Epithelial cell of proximal tubule (primary cell): ENCODE measurements around the gene SLC27A2. TPM values are rescaled to one million over a fixed set of nuclear protein-coding genes. Genes with fewer than 3 reads are reported as not detected.

Experiments
- DNase-seq: peaks from one replicate; pipeline ENCODE4 v3.0.0-alpha.2; 2011; ENCODE audit warnings: low read depth
- H3K4me3 ChIP-seq: 2 replicates; pipeline ENCODE4 v1.5.1; 2011; ENCODE audit warnings: low read depth, mild to moderate bottlenecking, low read length
- total RNA-seq: library from RNA; depleted of rRNA; stranded (reverse); fragments of >200 nt; gene quantifications from 2 replicates; pipeline ENCODE4 v1.2.3, GENCODE V29; 2015
- TF ChIP-seq, protein P1 (sequence below): conservative IDR thresholded peaks from 2 replicates; pipeline ENCODE4 v1.5.1; 2012; ENCODE audit warnings: low read depth, mild to moderate bottlenecking, low read length

The SLC27A2 gene
- total RNA-seq, 1 donor from 2014 or later = 6.2 TPM

DNA sequence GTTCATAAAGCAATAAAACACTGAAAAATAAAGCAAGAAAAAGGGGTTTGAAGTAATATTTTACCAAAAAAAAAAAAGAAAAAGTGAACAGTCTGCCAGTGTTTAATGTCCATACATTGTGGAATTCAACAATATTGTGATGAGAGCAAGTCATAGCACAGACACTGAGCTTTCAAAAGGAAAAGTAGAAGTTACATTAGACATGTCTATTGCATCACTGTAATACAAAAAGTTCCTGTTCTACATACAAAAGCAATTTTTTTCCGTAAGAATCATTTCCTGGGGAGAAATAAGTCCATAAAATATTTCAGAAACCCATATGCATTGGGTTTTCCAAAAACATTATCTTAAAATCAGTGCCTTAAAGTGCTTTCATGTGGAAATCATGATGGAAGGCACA is 95.4 kb downstream of the SLC27A2 start:
- no peak overlapping the region for H3K4me3 ChIP-seq
- no peak for DNase-seq
- TF ChIP-seq, protein P1, sequence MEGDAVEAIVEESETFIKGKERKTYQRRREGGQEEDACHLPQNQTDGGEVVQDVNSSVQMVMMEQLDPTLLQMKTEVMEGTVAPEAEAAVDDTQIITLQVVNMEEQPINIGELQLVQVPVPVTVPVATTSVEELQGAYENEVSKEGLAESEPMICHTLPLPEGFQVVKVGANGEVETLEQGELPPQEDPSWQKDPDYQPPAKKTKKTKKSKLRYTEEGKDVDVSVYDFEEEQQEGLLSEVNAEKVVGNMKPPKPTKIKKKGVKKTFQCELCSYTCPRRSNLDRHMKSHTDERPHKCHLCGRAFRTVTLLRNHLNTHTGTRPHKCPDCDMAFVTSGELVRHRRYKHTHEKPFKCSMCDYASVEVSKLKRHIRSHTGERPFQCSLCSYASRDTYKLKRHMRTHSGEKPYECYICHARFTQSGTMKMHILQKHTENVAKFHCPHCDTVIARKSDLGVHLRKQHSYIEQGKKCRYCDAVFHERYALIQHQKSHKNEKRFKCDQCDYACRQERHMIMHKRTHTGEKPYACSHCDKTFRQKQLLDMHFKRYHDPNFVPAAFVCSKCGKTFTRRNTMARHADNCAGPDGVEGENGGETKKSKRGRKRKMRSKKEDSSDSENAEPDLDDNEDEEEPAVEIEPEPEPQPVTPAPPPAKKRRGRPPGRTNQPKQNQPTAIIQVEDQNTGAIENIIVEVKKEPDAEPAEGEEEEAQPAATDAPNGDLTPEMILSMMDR = no peak

DNA sequence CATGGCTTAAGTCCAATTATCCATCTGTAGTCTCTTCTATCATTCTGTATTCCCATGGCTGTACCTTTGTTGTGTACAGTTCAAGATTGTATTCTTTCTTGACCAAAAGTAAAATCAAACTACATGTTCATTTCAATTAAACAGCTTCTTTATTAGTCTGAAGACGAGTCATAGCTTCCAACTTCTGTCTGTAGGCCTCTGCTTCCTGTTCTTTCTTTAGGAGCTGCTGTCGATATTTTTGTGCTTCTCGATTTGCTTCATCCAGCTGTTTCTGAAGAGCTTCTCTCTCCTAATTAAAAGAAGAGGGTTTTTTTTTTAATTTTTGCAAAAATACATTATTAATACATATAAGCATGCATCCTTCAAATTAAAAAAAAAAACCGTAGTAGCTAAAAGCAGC is 96.5 kb downstream of the SLC27A2 start:
- TF ChIP-seq, protein P1 = no peak
- H3K4me3 ChIP-seq = no peak overlapping the region
- DNase-seq = no peak

DNA sequence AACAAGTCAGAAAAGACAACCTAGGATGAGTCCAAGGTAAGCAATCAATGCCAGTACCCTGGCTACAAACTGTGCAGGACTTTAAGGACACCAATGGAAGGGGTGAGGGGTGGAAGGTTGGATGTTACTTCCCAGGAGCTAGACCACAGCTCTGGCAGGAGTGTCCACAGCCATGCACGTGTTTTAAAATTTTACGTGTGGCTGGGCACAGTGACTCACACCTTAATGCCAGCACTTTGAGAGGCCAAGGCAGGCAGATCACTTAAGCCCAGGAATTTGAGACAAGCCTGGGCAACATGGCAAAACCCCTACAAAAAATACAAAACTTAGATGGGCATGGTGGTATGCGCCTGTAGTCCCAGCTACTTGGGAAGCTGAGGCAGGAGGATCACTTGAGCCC is 98.3 kb downstream of the SLC27A2 start:
- TF ChIP-seq, protein P1 = no peak
- no peak overlapping the region for H3K4me3 ChIP-seq
- peak; percentile 30 for DNase-seq

DNA sequence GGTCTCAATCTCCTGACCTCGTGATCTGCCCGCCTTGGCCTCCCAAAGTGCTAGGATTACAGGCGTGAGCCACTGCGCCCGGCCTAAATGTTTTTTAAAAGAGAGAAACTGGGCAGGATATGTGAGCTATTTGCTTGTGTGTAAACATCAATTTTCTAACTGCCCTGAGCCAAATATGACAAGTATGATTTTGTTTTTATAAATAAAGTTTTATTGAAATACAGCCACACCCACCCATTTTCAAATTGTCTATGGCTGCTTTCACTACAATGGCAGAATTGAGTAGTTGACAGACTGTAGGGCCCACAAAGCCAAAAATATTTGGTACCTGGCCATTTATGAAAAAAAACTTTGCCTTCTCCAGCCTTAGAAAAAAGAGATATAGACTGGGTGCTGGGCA is 99.4 kb downstream of the SLC27A2 start:
- TF ChIP-seq, protein P1 = no peak
- no peak for DNase-seq
- no peak overlapping the region for H3K4me3 ChIP-seq

Other genes with a start within 250 kb of the SLC27A2 start
- gene ATP8B4, start 63.0 kb upstream of the SLC27A2 start, total RNA-seq = not detected in 2 replicates
- not detected in 2 replicates for gene HDC, start 83.5 kb downstream of the SLC27A2 start, total RNA-seq
- 48.9 and 51.6 TPM in 2 replicates for gene GABPB1, start 173.0 kb downstream of the SLC27A2 start, total RNA-seq
- 35.1 and 35.9 TPM in 2 replicates for gene USP8, start 242.2 kb downstream of the SLC27A2 start, total RNA-seq